GM23338 (cell line): ENCODE measurements around the gene PLCXD3. TPM values are rescaled to one million over a fixed set of nuclear protein-coding genes. Genes with fewer than 3 reads are reported as not detected.

Source experiments
- ATAC-seq: fragments of 200-7000 bp; cut with Tn5 transposase; 3 replicates; pipeline ENCODE4 v1.9.1; 2020
- DNase-seq: peaks from one replicate; pipeline ENCODE4 v3.0.0-alpha.2; 2015; ENCODE audit warnings: low spot score
- H2AFZ ChIP-seq: fragments of 200-600 bp; sonication (generic); 2 replicates; pipeline ENCODE4 v1.8.0; 2016; ENCODE audit warnings: antibody characterized with exemption, mild to moderate bottlenecking, moderate library complexity
- H3F3A ChIP-seq: fragments of 200-600 bp; sonication (generic); replicated peaks from 2 replicates; pipeline ENCODE4 v1.8.0; 2017; ENCODE audit warnings: antibody characterized with exemption, mixed run types, low read depth
- H3K27ac ChIP-seq: fragments of 200-600 bp; sonication (generic); 2 replicates; pipeline ENCODE4 v1.6.1; 2016; ENCODE audit warnings: low read depth
- H3K27me3 ChIP-seq: fragments of 200-600 bp; sonication (generic); 2 replicates; pipeline ENCODE4 v1.8.0; 2016; ENCODE audit warnings: mild to moderate bottlenecking, mixed run types, moderate library complexity; ENCODE audit not compliant: insufficient read depth
- H3K36me3 ChIP-seq: fragments of 200-600 bp; sonication (generic); 2 replicates; pipeline ENCODE4 v1.8.0; 2016; ENCODE audit warnings: mild to moderate bottlenecking; ENCODE audit not compliant: insufficient read depth
- H3K4me1 ChIP-seq: fragments of 200-600 bp; sonication (generic); 2 replicates; pipeline ENCODE4 v1.8.0; 2016; ENCODE audit warnings: mild to moderate bottlenecking, moderate library complexity; ENCODE audit not compliant: insufficient read depth
- H3K4me2 ChIP-seq: fragments of 200-600 bp; sonication (generic); 2 replicates; pipeline ENCODE4 v1.7.1; 2017; ENCODE audit warnings: mixed run types
- H3K4me3 ChIP-seq: fragments of 200-600 bp; sonication (generic); 2 replicates; pipeline ENCODE4 v1.6.1; 2016; ENCODE audit warnings: mixed run types
- H3K79me2 ChIP-seq: fragments of 200-600 bp; sonication (generic); replicated peaks from 2 replicates; pipeline ENCODE4 v1.8.0; 2017; ENCODE audit warnings: mild to moderate bottlenecking; ENCODE audit not compliant: insufficient read depth
- H3K9me2 ChIP-seq: fragments of 200-600 bp; sonication (generic); 2 replicates; pipeline ENCODE4 v1.8.0; 2017; ENCODE audit not compliant: insufficient read depth
- H4K20me1 ChIP-seq: fragments of 200-600 bp; sonication (generic); replicated peaks from 2 replicates; pipeline ENCODE4 v1.8.0; 2017; ENCODE audit warnings: mild to moderate bottlenecking; ENCODE audit not compliant: insufficient read depth
- H3K27ac Mint-ChIP-seq: 2 replicates; pipeline ENCODE4 v1.8.0; 2020; ENCODE audit warnings: inconsistent platforms, mild to moderate bottlenecking, moderate library complexity, mixed read lengths
- H3K27me3 Mint-ChIP-seq: 3 replicates; pipeline ENCODE4 v1.8.0; 2022; ENCODE audit warnings: low read depth, mild to moderate bottlenecking, moderate library complexity, mixed read lengths, inconsistent platforms; ENCODE audit not compliant: insufficient read depth, poor library complexity
- H3K36me3 Mint-ChIP-seq: 3 replicates; pipeline ENCODE4 v1.8.0; 2021; ENCODE audit warnings: low read depth, mild to moderate bottlenecking, inconsistent platforms, moderate library complexity, mixed read lengths
- H3K4me1 Mint-ChIP-seq: 3 replicates; pipeline ENCODE4 v1.8.0; 2020; ENCODE audit warnings: mild to moderate bottlenecking, inconsistent platforms, mixed read lengths
- H3K4me3 Mint-ChIP-seq: 3 replicates; pipeline ENCODE4 v1.8.0; 2021; ENCODE audit warnings: moderate library complexity, mild to moderate bottlenecking, inconsistent platforms, mixed read lengths
- H3K9me3 Mint-ChIP-seq: 3 replicates; pipeline ENCODE4 v1.8.0; 2020; ENCODE audit warnings: moderate library complexity, mild to moderate bottlenecking, inconsistent platforms, mixed read lengths
- CREB1 ChIP-seq: fragments of 250-450 bp; sonication (Bioruptor Pico); IDR thresholded peaks from 2 replicates; pipeline ENCODE4 v1.5.0; 2020; ENCODE audit warnings: low read depth, mild to moderate bottlenecking, moderate library complexity
- CTCF ChIP-seq, 2 experiments: fragments of 200-600 bp in 1 of 2; sonication (generic) in 1 of 2; conservative IDR thresholded peaks; 2 replicates each; pipeline versions ENCODE4 v1.5.1 to v1.6.1; 2016 to 2017; ENCODE audit warnings: antibody characterized with exemption in 2 of 2, low read depth in 2 of 2, mild to moderate bottlenecking in 2 of 2, moderate library complexity in 1 of 2
- EZH2 ChIP-seq: fragments of 200-600 bp; sonication (generic); IDR thresholded peaks from one replicate; pipeline ENCODE4 v1.8.0; 2017; ENCODE audit warnings: antibody characterized with exemption, mild to moderate bottlenecking, low read depth; ENCODE audit not compliant: unreplicated experiment
- EZH2phosphoT487 ChIP-seq: fragments of 200-600 bp; sonication (generic); IDR thresholded peaks from one replicate; pipeline ENCODE4 v1.8.1; 2018; ENCODE audit warnings: antibody characterized with exemption; ENCODE audit not compliant: unreplicated experiment
- REST ChIP-seq: IDR thresholded peaks from one replicate; pipeline ENCODE4 v1.6.1; 2018; ENCODE audit warnings: antibody characterized with exemption; ENCODE audit not compliant: unreplicated experiment
- STAT1 ChIP-seq: IDR thresholded peaks from one replicate; pipeline ENCODE4 v1.6.1; 2016; ENCODE audit warnings: antibody characterized with exemption; ENCODE audit not compliant: unreplicated experiment
- ZNF331 ChIP-seq: fragments of 250-450 bp; sonication (Bioruptor Pico); IDR thresholded peaks from 2 replicates; pipeline ENCODE4 v1.5.0; 2020; ENCODE audit warnings: low read depth, mild to moderate bottlenecking, moderate library complexity
- ZNF462 ChIP-seq: fragments of 250-450 bp; sonication (Bioruptor Pico); IDR thresholded peaks from 2 replicates; pipeline ENCODE4 v1.5.0; 2020; ENCODE audit warnings: mild to moderate bottlenecking, moderate library complexity
- polyA plus RNA-seq: library from polyadenylated mRNA; unstranded; fragments of >200 nt; fragmentation: Nextera tagmentation; extraction: Ambion mirVana; gene quantifications from 2 replicates; pipeline ENCODE4 v1.2.1, GENCODE V29; 2016
- total RNA-seq: library from RNA; depleted of rRNA; stranded (reverse); fragments of >200 nt; shearing (Covaris generic); gene quantifications from 2 replicates; pipeline ENCODE4 v1.2.3, GENCODE V29; 2014

Gene PLCXD3
- total and polyA plus RNA-seq, 2 experiments from 2014 or later = 0.03 TPM

- Histone ChIP-seq H3K27me3 (no peaks in the 10 kb centered on the region), H3K4me3 (no peak overlapping the region), H3K4me1 (no peaks in the 10 kb centered on the region), H3K79me2 (no peaks in the 10 kb centered on the region), H3K36me3 (no peaks in the 10 kb centered on the region), H3K4me2 (no peak overlapping the region), H3K27ac (no peak overlapping the region), H3K9me2 (no peaks in the 10 kb centered on the region), H2AFZ (no peak overlapping the region), H4K20me1 (no peaks in the 10 kb centered on the region), H3F3A (no peaks in the 10 kb centered on the region)
- Mint-ChIP-seq H3K27ac (no peak overlapping the region), H3K4me1 (no peaks in the 10 kb centered on the region), H3K4me3 (no peak overlapping the region), H3K9me3 (no peaks in the 10 kb centered on the region), H3K27me3 (no peaks in the 10 kb centered on the region), H3K36me3 (no peaks in the 10 kb centered on the region)
- ATAC-seq (no peak), DNase-seq (no peak)
- TF ChIP-seq ZNF331 (no peak), ZNF462 (no peak), EZH2phosphoT487 (no peak), CTCF (conservative IDR thresholded peaks at IDR 0.05; ENCODE audit: low read depth in 2 of 2) (no peak), REST (no peak), EZH2 (no peak), CREB1 (CRISPR knock-in tag) (no peak), STAT1 (no peak)
Measured at GRCh38 chr5:41305056-41305455, 205.3 kb downstream of the PLCXD3 start.
